Measurements from ENCODE around the gene CDH15. TPM values are rescaled to one million over a fixed set of nuclear protein-coding genes. Genes with fewer than 3 reads are reported as not detected.

Gene CDH15
- total and polyA plus RNA-seq, 9 of the 15 experiments (the other 6 are each of a cell fraction or from before 2014, with no cell fraction given): 0.07 to 0.18 TPM; not detected in 7

DNA sequence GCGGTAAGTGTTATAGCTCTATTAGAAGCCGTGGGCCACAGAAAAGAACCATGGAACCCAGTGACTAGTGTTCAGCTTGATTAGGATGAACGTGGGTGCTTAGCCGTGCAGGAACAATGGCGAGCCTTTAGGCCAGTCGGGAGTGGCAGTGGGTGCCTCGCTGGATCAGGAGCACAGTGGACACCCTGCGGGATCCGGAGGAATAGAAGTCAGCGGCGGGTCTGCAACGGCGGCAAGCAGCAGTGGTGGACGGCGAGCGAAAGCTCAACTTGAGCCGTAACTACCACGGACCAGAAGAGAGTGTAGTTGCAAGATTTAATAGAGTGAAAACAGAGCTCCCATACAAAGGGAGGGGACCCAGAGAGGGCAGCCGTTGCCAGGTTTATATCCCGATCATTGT, 37.3 kb upstream of the CDH15 start:
- Histone ChIP-seq H2AFZ (ENCODE audit: low read depth, low read length) (no peak overlapping the region), H3K27ac (ENCODE audit: extremely low read depth, low read depth, low read length) (no peak overlapping the region), H3K9me1 (ENCODE audit: control insufficient read depth, insufficient read depth, low read length) (no peaks in the 10 kb centered on the region), H3K4me2 (ENCODE audit: insufficient read depth, low read length) (no peak overlapping the region), H3K79me2 (ENCODE audit: control insufficient read depth, insufficient read depth, low read length) (no peaks in the 10 kb centered on the region), H4K20me1 (replicated peaks; ENCODE audit: control insufficient read depth, insufficient read depth, low read length) (no peaks in the 10 kb centered on the region), H3K9ac (ENCODE audit: insufficient read depth in 1 of 2, low read depth in 2 of 2, low read length in 2 of 2) (no peak overlapping the region), H3K9me3 (replicated peaks; ENCODE audit: control insufficient read depth, insufficient read depth, low read depth, low read length) (peaks cover 2% of the 10 kb centered on the region; the same call in 1 of the 2 replicates), H3K27me3 (ENCODE audit: control insufficient read depth in 2 of 2, insufficient read depth in 2 of 2, low read length in 2 of 2) (no peaks in the 10 kb centered on the region), H3K36me3 (ENCODE audit: control insufficient read depth, insufficient read depth, low read length) (peaks cover 40% of the 10 kb centered on the region; the same call in 2 of the 3 replicates), H3K4me3 (no peak overlapping the region), H3K4me1 (replicated peaks in 1 of 2; ENCODE audit: control insufficient read depth in 2 of 2, insufficient read depth in 2 of 2, low read length in 2 of 2) (peaks cover 0 to 22% of the 10 kb centered on the region in 2 experiments; a peak in 1 of 5 replicates)
- intact Hi-C loops (cut with micrococcal nuclease) (no loop called here), in situ Hi-C loops (cut with MboI) (no loop called here)
- CTCF ChIA-PET (ENCODE audit: low intra/inter-chr PET ratio): no interaction called here
- POLR2A ChIA-PET: no interaction called here
- BruUV-seq (replicated peaks): no TSS peak
- no peak for ATAC-seq
- 92% methylated on average over 20 of the region's 20 CpGs for WGBS (ENCODE audit: insufficient coverage, low coverage, missing lambda C conversion rate)
- no peak for FAIRE-seq
- no peak for DNase-seq (ENCODE audit: extremely low read depth in 1 of 4, low spot score in 3 of 4)
- TF ChIP-seq NUFIP1 (IDR thresholded peaks at IDR 0.05; ENCODE audit: partially characterized antibody) (no peak), ZBTB33 (CRISPR knock-in tag; IDR thresholded peaks at IDR 0.05) (no peak), EGR1 (conservative IDR thresholded peaks at IDR 0.05) (no peak), KDM2B (CRISPR knock-in tag; IDR thresholded peaks at IDR 0.05) (no peak), GABPA (tag; conservative IDR thresholded peaks at IDR 0.05; ENCODE audit: low read depth) (no peak), ZBTB1 (CRISPR knock-in tag; IDR thresholded peaks at IDR 0.05; ENCODE audit: borderline replicate concordance, low read depth) (no peak), MAFF (IDR thresholded peaks at IDR 0.05; ENCODE audit: low read length) (no peak), ZNF253 (CRISPR knock-in tag; conservative IDR thresholded peaks at IDR 0.05) (no peak), FOXP1 (CRISPR knock-in tag; IDR thresholded peaks at IDR 0.05) (no peak), EZH2 (IDR thresholded peaks at IDR 0.05; ENCODE audit: borderline replicate concordance, low read depth, low read length) (no peak), STAG1 (CRISPR knock-in tag; IDR thresholded peaks at IDR 0.05; ENCODE audit: borderline replicate concordance) (no peak), NFRKB (IDR thresholded peaks at IDR 0.05; ENCODE audit: low read depth) (no peak), SMARCA4 (IDR thresholded peaks at IDR 0.05) (no peak), RFX1 (IDR thresholded peaks at IDR 0.05) (no peak), RBM17 (IDR thresholded peaks at IDR 0.05; ENCODE audit: borderline replicate concordance, low read depth, low read length) (no peak), SLC30A9 (CRISPR knock-in tag; IDR thresholded peaks at IDR 0.05) (no peak)
- TF ChIP-seq, protein P1, sequence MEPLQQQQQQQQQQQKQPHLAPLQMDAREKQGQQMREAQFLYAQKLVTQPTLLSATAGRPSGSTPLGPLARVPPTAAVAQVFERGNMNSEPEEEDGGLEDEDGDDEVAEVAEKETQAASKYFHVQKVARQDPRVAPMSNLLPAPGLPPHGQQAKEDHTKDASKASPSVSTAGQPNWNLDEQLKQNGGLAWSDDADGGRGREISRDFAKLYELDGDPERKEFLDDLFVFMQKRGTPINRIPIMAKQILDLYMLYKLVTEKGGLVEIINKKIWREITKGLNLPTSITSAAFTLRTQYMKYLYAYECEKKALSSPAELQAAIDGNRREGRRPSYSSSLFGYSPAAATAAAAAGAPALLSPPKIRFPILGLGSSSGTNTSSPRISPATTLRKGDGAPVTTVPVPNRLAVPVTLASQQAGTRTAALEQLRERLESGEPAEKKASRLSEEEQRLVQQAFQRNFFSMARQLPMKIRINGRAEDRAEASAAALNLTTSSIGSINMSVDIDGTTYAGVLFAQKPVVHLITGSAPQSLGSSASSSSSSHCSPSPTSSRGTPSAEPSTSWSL (CRISPR knock-in tag; IDR thresholded peaks at IDR 0.05; ENCODE audit: borderline replicate concordance): no peak
- TF ChIP-seq, protein P2, sequence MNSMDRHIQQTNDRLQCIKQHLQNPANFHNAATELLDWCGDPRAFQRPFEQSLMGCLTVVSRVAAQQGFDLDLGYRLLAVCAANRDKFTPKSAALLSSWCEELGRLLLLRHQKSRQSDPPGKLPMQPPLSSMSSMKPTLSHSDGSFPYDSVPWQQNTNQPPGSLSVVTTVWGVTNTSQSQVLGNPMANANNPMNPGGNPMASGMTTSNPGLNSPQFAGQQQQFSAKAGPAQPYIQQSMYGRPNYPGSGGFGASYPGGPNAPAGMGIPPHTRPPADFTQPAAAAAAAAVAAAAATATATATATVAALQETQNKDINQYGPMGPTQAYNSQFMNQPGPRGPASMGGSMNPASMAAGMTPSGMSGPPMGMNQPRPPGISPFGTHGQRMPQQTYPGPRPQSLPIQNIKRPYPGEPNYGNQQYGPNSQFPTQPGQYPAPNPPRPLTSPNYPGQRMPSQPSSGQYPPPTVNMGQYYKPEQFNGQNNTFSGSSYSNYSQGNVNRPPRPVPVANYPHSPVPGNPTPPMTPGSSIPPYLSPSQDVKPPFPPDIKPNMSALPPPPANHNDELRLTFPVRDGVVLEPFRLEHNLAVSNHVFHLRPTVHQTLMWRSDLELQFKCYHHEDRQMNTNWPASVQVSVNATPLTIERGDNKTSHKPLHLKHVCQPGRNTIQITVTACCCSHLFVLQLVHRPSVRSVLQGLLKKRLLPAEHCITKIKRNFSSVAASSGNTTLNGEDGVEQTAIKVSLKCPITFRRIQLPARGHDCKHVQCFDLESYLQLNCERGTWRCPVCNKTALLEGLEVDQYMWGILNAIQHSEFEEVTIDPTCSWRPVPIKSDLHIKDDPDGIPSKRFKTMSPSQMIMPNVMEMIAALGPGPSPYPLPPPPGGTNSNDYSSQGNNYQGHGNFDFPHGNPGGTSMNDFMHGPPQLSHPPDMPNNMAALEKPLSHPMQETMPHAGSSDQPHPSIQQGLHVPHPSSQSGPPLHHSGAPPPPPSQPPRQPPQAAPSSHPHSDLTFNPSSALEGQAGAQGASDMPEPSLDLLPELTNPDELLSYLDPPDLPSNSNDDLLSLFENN (IDR thresholded peaks at IDR 0.05; ENCODE audit: low read depth in 2 of 2, low read length in 2 of 2): no peak

Measured in K562 (cell line).